HepG2 (cell line): ENCODE measurements around the gene C5orf58.

Experiments used
- NR3C1 ChIP-seq: sonication (generic); formaldehyde crosslinking; IDR thresholded peaks from 2 replicates; pipeline ENCODE4 v1.4.0; 2020; ENCODE audit warnings: missing genetic modification reagents
- POLR2AphosphoS2 ChIP-seq: IDR thresholded peaks from 2 replicates; pipeline ENCODE4 v1.6.1; 2011; ENCODE audit warnings: low read depth, low read length, improper control_type of control experiment
- RFX5 ChIP-seq: IDR thresholded peaks from 2 replicates; pipeline ENCODE4 v1.6.1; 2011; ENCODE audit warnings: low read depth, low read length, improper control_type of control experiment
- SP4 ChIP-seq: sonication (generic); formaldehyde crosslinking; IDR thresholded peaks from 2 replicates; pipeline ENCODE4 v1.8.1; 2023; ENCODE audit warnings: mild to moderate bottlenecking, missing genetic modification reagents

DNA sequence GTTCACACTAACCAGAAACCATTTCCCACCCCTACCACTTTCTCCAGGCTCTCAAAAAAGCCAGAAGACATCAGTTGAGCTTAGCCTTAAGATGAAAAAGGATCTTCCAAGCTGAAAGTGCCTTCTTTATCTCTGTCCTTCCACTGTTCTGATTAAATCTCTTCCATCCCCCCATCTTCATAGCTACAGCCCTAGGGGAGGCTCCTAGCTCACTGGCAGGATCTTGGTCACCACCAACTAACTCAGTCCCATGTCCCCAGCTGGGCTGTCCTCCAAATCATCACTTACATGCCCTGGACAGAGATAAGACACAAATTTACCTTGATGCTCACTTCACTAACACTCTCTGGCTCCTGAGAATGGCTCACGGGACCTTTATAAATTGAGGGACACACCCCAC lies 50.5 kb downstream of the C5orf58 start:
- no peak for TF ChIP-seq NR3C1 (CRISPR knock-in tag)
- no peak for TF ChIP-seq SP4 (CRISPR knock-in tag)
- no peak for TF ChIP-seq RFX5
- no peak for TF ChIP-seq POLR2AphosphoS2
